ENCODE measurements around the gene VPS45. TPM values are rescaled to one million over a fixed set of nuclear protein-coding genes. Genes with fewer than 3 reads are reported as not detected.

The VPS45 gene
- total and polyA plus RNA-seq, 4 donors = 7.7 to 24.2 (median 14.1) TPM

GRCh38 chr1:150106341-150106740 is 38.8 kb downstream of the VPS45 start:
- Histone ChIP-seq H3K27ac (ENCODE audit: low read depth in 1 of 2, low read length in 2 of 2) (no peak overlapping the region), H3K9me3 (ENCODE audit: control insufficient read depth in 4 of 4, low read length in 3 of 4) (no peaks in the 10 kb centered on the region), H3K36me3 (ENCODE audit: control insufficient read depth in 4 of 4, insufficient read depth in 3 of 4, low read depth in 1 of 4, low read length in 3 of 4) (peaks cover 0 to 1% (median 0%) of the 10 kb centered on the region in 4 donors), H3K9ac (ENCODE audit: low read depth in 1 of 2, low read length in 2 of 2) (no peak overlapping the region), H3K4me1 (ENCODE audit: control insufficient read depth in 4 of 4, insufficient read depth in 4 of 4, low read length in 3 of 4) (peaks cover 0 to 2% (median 0%) of the 10 kb centered on the region in 4 donors), H3K4me3 (ENCODE audit: low read depth in 1 of 3, low read length in 3 of 3) (no peak overlapping the region), H3K27me3 (ENCODE audit: control insufficient read depth in 4 of 4, insufficient read depth in 4 of 4, low read length in 3 of 4) (no peaks in the 10 kb centered on the region)
- 90% methylated on average over 7 of the region's 7 CpGs for WGBS
- TF ChIP-seq CTCF (IDR thresholded peaks at IDR 0.05; ENCODE audit: low read depth, low read length, missing input control) (no peak), RXRA (IDR thresholded peaks at IDR 0.05) (no peak), ZBTB33 (IDR thresholded peaks at IDR 0.05) (no peak), HNF4G (IDR thresholded peaks at IDR 0.05) (no peak), FOXA2 (IDR thresholded peaks at IDR 0.05) (no peak), RAD21 (IDR thresholded peaks at IDR 0.05) (no peak), GABPA (IDR thresholded peaks at IDR 0.05 in 1 of 2, conservative IDR thresholded peaks at IDR 0.05 in 1 of 2) (no peak)
- no peak for DNase-seq (ENCODE audit: low spot score)

- Histone ChIP-seq H3K9ac (ENCODE audit: low read depth in 1 of 2, low read length in 2 of 2) (no peak overlapping the region), H3K4me3 (ENCODE audit: low read depth in 1 of 3, low read length in 3 of 3) (no peak overlapping the region), H3K4me1 (ENCODE audit: control insufficient read depth in 4 of 4, insufficient read depth in 4 of 4, low read length in 3 of 4) (peaks cover 0 to under 1% (median 0%) of the 10 kb centered on the region in 4 donors), H3K9me3 (ENCODE audit: control insufficient read depth in 4 of 4, low read length in 3 of 4) (no peaks in the 10 kb centered on the region), H3K27ac (ENCODE audit: low read depth in 1 of 2, low read length in 2 of 2) (peak overlapping the region in 1 of 2 donors; percentile 50), H3K36me3 (ENCODE audit: control insufficient read depth in 4 of 4, insufficient read depth in 3 of 4, low read depth in 1 of 4, low read length in 3 of 4) (peaks cover 0 to 2% (median 0%) of the 10 kb centered on the region in 4 donors), H3K27me3 (ENCODE audit: control insufficient read depth in 4 of 4, insufficient read depth in 4 of 4, low read length in 3 of 4) (no peaks in the 10 kb centered on the region)
- DNase-seq (ENCODE audit: low spot score) = no peak
- whole genome bisulfite sequencing = 67% methylated on average over 3 of the region's 3 CpGs
- TF ChIP-seq RXRA (IDR thresholded peaks at IDR 0.05) (no peak), YY1 (IDR thresholded peaks at IDR 0.05) (peak; percentile 44)
These were observed 42.0 kb downstream of the VPS45 start for GRCh38 chr1:150109586-150109985.

GRCh38 chr1:150110116-150110515 is 42.5 kb downstream of the VPS45 start:
- Histone ChIP-seq H3K36me3 (ENCODE audit: control insufficient read depth in 4 of 4, insufficient read depth in 3 of 4, low read depth in 1 of 4, low read length in 3 of 4) (peaks cover 0 to 2% (median 0%) of the 10 kb centered on the region in 4 donors), H3K4me1 (ENCODE audit: control insufficient read depth in 4 of 4, insufficient read depth in 4 of 4, low read length in 3 of 4) (no peaks in the 10 kb centered on the region), H3K4me3 (ENCODE audit: low read depth in 1 of 3, low read length in 3 of 3) (no peak overlapping the region), H3K9ac (ENCODE audit: low read depth in 1 of 2, low read length in 2 of 2) (no peak overlapping the region), H3K27ac (ENCODE audit: low read depth in 1 of 2, low read length in 2 of 2) (peak overlapping the region; percentile 20 to 50), H3K9me3 (ENCODE audit: control insufficient read depth in 4 of 4, low read length in 3 of 4) (no peaks in the 10 kb centered on the region), H3K27me3 (ENCODE audit: control insufficient read depth in 4 of 4, insufficient read depth in 4 of 4, low read length in 3 of 4) (no peaks in the 10 kb centered on the region)
- no peak for DNase-seq (ENCODE audit: low spot score)
- TF ChIP-seq YY1 (IDR thresholded peaks at IDR 0.05) = no peak
- no peak for TF ChIP-seq FOXA1 (IDR thresholded peaks at IDR 0.05)
- no peak for TF ChIP-seq SP1 (IDR thresholded peaks at IDR 0.05)
- no peak for TF ChIP-seq HNF4G (IDR thresholded peaks at IDR 0.05)
- no peak for TF ChIP-seq HNF4A (conservative IDR thresholded peaks at IDR 0.05)
- no peak for TF ChIP-seq GABPA (IDR thresholded peaks at IDR 0.05 in 1 of 2, conservative IDR thresholded peaks at IDR 0.05 in 1 of 2)
- 65% methylated on average over 2 of the region's 2 CpGs for WGBS
